ENCODE data around the gene C10orf67.

The C10orf67 gene

DNA sequence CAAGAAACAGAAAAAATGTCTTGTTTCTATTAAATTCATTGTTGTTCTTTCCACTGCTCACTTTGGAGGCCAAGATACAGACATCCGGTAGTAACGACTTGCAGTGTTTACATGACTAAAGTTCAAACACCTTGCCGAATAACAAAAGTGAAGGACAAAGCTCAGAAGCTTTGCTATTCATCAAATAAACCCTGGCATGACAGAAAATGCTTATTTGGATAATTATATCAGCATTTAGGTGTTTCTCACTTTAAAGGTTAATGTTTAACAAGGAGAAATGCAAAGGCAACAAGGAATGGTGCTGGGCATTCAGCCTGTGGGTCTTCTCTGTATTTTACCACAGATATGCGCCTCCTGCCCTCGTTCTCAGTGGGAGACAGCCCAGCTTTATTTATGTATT is 157.9 kb downstream of the C10orf67 start:
- no peak overlapping the region for H3K4me3 ChIP-seq (ENCODE audit: low read depth, low read length)
- TF ChIP-seq, protein P1, sequence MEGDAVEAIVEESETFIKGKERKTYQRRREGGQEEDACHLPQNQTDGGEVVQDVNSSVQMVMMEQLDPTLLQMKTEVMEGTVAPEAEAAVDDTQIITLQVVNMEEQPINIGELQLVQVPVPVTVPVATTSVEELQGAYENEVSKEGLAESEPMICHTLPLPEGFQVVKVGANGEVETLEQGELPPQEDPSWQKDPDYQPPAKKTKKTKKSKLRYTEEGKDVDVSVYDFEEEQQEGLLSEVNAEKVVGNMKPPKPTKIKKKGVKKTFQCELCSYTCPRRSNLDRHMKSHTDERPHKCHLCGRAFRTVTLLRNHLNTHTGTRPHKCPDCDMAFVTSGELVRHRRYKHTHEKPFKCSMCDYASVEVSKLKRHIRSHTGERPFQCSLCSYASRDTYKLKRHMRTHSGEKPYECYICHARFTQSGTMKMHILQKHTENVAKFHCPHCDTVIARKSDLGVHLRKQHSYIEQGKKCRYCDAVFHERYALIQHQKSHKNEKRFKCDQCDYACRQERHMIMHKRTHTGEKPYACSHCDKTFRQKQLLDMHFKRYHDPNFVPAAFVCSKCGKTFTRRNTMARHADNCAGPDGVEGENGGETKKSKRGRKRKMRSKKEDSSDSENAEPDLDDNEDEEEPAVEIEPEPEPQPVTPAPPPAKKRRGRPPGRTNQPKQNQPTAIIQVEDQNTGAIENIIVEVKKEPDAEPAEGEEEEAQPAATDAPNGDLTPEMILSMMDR (IDR thresholded peaks at IDR 0.05; ENCODE audit: insufficient read depth, low read depth, low read length, missing control alignments): no peak
- DNase-seq (ENCODE audit: low read depth): no peak

DNA sequence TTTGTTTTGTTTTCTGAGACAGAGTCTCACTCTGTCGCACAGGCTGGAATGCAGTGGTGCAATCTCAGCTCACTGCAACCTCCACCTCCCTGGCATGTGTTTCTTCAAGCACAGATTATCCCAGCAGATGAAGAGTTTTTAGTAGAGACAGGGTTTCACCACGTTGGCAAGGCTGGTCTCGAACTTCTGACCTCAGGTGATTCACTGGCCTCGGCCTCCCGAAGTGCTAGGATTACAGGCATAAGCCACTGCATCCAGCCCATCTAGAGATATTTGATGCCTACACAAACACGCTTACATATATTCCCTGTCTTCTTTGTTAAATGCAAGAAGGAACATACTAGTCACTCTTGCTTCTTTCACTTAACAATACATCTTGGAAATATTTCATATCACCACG is 158.4 kb downstream of the C10orf67 start:
- TF ChIP-seq, protein P1 (IDR thresholded peaks at IDR 0.05; ENCODE audit: insufficient read depth, low read depth, low read length, missing control alignments): no peak
- no peak for DNase-seq (ENCODE audit: low read depth)
- H3K4me3 ChIP-seq (ENCODE audit: low read depth, low read length): no peak overlapping the region

DNA sequence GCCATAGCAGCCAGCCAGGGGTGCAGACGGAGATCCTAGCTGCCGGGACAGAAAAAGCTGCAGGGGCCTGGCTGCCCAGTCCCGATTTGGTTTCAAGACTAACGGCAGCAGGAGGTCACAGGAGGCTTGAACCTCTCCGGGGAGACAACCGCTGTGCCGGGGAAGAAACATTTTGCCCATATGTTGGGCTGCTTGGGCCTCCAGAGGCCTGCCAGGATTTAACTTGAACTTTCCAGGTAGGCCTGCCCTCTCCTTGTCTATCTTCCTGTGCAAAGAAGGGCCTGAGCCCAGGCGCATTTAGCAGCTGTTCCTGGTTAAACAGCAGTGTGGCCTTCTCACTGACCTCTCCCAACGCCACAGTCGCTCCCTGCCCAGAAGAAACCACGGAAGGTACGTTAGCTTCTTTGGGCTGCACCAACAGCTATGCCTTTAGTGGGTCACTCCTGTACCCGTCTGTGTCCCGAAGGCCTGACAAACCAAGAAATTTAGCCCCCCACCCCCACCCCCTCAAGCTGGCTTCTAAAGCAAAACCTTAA is 169.6 kb downstream of the C10orf67 start:
- no peak for DNase-seq (ENCODE audit: low read depth)
- no peak overlapping the region for H3K4me3 ChIP-seq (ENCODE audit: low read depth, low read length)
- TF ChIP-seq, protein P1 (IDR thresholded peaks at IDR 0.05; ENCODE audit: insufficient read depth, low read depth, low read length, missing control alignments): no peak

DNA sequence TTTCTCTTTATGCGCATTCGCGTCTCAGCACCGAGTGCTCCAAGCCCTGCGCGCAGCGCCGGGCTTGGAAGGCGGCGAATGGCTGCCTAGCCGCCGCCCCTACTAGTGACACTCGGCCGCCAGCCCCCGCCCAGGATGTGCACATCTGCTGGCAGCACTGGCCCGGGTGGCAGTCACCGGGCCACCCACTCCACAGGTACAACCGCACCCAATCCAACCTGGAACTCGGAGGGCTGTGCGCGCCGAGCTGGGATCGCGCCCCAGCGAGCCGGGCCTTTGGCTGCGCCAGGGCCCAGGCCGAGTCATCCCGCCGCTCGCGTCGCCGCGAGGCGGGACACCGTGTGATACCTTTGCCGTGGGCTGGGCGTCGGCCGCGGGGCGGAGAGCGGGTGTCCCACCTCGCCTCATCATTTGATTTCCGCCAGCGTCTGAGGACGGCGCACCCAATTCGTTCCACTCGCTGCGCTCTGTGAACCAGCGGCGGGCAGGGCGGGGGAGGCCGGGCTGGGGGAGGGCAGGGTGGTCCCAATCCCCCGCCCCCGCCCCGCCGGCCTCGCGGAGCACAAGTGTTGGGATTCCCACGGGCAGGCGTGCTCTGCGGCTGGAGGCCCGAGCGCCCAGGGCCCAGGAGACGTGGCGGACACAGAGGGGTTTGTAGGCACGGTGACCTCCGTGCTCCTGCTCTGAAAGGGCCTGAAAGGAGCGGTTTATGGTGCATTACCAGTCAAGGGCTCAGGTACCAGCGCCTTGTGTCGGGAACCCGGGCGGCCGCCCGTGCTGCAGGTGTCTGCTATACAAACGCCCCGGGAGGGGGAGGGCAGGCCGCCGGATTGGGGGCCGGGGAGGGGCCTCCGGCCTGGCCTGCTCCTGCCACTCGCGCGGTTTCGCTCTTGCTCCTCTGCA is 170.3 kb downstream of the C10orf67 start:
- H3K4me3 ChIP-seq (ENCODE audit: low read depth, low read length): no peak overlapping the region
- DNase-seq (ENCODE audit: low read depth): no peak
- TF ChIP-seq, protein P1 (IDR thresholded peaks at IDR 0.05; ENCODE audit: insufficient read depth, low read depth, low read length, missing control alignments): no peak

DNA sequence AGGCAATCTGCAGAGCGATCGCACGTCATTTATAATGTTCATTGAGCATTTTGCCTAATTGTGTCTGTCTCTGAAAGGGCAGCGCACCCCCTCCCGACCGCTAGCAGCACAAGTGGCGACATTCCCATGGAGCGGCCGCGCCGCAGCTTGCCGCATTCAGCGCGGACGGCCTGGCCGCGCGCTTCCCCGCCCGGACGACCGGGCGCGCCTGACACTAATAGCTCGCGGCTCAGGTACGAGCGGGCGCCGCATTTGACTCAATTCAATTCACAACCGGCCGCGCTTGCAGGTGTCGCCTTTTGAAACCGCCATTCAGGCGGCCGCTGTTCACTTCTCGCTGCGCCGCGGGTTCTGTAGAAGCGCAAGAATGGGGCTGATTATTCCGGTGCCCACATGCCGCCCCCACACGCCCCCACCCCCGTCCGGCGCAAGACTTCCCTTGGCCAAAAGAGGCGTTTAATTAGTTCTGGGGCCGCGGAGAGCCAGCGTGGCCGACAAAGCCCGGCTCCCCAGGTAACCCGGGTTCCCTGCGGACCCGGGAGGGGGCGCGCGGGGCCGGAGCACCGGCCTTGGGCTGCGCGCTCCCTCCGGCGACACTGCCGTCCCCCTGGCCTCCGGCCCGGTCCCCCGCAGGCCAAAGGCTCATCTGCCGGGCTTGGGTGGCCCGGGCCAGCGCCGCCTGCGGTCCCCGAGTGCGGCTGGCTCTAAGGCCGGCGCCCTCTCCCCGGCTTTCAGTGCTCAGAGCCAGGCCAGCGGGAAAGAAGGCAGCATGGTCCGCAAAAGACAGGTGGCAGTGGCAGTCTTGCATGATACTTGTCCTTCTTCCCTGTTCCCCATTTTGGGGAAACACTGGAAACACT is 171.2 kb downstream of the C10orf67 start:
- no peak for DNase-seq (ENCODE audit: low read depth)
- H3K4me3 ChIP-seq (ENCODE audit: low read depth, low read length): no peak overlapping the region

More for the DNA sequence above, 171.2 kb downstream of the C10orf67 start:
- TF ChIP-seq, protein P1 (IDR thresholded peaks at IDR 0.05; ENCODE audit: insufficient read depth, low read depth, low read length, missing control alignments): no peak
